Suprapubic skin (tissue), 3 donors: ENCODE results near the gene EXOC1.

Experiments
- POLR2A ChIP-seq, 2 donors: fragments of 450-650 bp; IDR thresholded peaks; one replicate each; pipeline ENCODE4 v1.6.1; 2017; ENCODE audit warnings: antibody characterized with exemption in 2 of 2, mild to moderate bottlenecking in 2 of 2, moderate library complexity in 2 of 2
- TF ChIP-seq, protein P1 (sequence below), 2 donors: fragments of 200-600 bp in 1 of 2; fragments of 450-650 bp in 1 of 2; sonication (generic) in 1 of 2; IDR thresholded peaks; one replicate each; pipeline ENCODE4 v1.5.1; 2016 to 2019; ENCODE audit warnings: antibody characterized with exemption in 2 of 2, mild to moderate bottlenecking in 1 of 2, moderate library complexity in 1 of 2

DNA sequence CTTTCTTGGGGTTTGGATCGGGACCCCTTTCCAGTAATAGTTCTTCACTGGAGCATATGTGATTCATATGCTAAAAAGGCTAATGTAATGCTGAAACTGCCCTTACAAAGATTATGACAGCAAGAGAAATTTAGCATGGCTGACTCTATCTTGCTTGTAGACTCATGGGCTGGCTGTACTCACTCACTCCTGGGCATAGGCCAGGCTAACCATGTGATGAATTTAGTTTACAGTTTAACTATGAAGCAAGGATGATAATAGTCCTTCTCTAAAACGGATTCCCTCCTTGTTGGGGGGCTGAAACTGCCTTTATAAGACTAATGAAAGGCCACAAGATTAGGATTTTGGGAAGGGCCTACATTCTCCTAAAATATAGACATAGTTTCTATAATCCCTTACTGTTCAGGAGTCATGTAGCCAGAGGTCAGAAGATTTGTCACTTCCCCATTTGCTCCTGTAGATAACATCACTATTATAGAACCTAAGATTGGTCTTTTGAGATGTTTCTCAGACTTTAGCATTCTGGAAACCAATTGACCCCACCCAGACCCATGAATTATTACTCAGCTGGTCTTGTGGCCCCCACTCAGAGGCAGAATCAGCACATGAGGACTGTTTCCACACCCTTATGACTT lies 74.5 kb downstream of the EXOC1 start:
- TF ChIP-seq, protein P1, sequence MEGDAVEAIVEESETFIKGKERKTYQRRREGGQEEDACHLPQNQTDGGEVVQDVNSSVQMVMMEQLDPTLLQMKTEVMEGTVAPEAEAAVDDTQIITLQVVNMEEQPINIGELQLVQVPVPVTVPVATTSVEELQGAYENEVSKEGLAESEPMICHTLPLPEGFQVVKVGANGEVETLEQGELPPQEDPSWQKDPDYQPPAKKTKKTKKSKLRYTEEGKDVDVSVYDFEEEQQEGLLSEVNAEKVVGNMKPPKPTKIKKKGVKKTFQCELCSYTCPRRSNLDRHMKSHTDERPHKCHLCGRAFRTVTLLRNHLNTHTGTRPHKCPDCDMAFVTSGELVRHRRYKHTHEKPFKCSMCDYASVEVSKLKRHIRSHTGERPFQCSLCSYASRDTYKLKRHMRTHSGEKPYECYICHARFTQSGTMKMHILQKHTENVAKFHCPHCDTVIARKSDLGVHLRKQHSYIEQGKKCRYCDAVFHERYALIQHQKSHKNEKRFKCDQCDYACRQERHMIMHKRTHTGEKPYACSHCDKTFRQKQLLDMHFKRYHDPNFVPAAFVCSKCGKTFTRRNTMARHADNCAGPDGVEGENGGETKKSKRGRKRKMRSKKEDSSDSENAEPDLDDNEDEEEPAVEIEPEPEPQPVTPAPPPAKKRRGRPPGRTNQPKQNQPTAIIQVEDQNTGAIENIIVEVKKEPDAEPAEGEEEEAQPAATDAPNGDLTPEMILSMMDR (IDR thresholded peaks at IDR 0.05): no peak
- TF ChIP-seq POLR2A (IDR thresholded peaks at IDR 0.05): no peak
